Lung (tissue), 12 donors: ENCODE measurements around the gene KIAA0040. TPM values are rescaled to one million over a fixed set of nuclear protein-coding genes. Genes with fewer than 3 reads are reported as not detected.

Experiments
- ATAC-seq: fragments of 200-7000 bp; cut with Tn5 transposase; one replicate; pipeline ENCODE4 v1.9.1; 2020; ENCODE audit warnings: moderate number of reproducible peaks; ENCODE audit not compliant: insufficient read depth, low FRiP score
- DNase-seq, 3 donors: peaks; one replicate each; pipeline ENCODE4 v3.0.0-alpha.2; 2013 to 2017
- H3K27ac ChIP-seq, 2 donors: one replicate each; pipeline ENCODE4 v1.5.1; 2013; ENCODE audit warnings: mild to moderate bottlenecking in 2 of 2, moderate library complexity in 2 of 2, control low read depth in 1 of 2, inconsistent platforms in 1 of 2, low read depth in 1 of 2, low read length in 1 of 2
- H3K27me3 ChIP-seq, 3 donors: one replicate each; pipeline ENCODE4 v1.5.1; 2013; ENCODE audit warnings: low read length in 2 of 3; ENCODE audit not compliant: control insufficient read depth in 3 of 3, insufficient read depth in 3 of 3
- H3K36me3 ChIP-seq, 4 donors: one replicate each; pipeline ENCODE4 v1.5.1; 2013; ENCODE audit warnings: low read length in 4 of 4, mild to moderate bottlenecking in 1 of 4, moderate library complexity in 1 of 4; ENCODE audit not compliant: control insufficient read depth in 4 of 4, insufficient read depth in 4 of 4
- H3K4me1 ChIP-seq, 5 donors: one replicate each; pipeline ENCODE4 v1.5.1; 2013; ENCODE audit warnings: low read length in 5 of 5, mild to moderate bottlenecking in 2 of 5, moderate library complexity in 1 of 5; ENCODE audit not compliant: control insufficient read depth in 5 of 5, insufficient read depth in 5 of 5
- H3K4me3 ChIP-seq: one replicate; pipeline ENCODE4 v1.5.1; 2013; ENCODE audit warnings: mild to moderate bottlenecking, control low read depth, moderate library complexity
- H3K9ac ChIP-seq, 2 donors: one replicate each; pipeline ENCODE4 v1.5.1; 2013; ENCODE audit warnings: low read length in 2 of 2, control low read depth in 1 of 2; ENCODE audit not compliant: insufficient read depth in 1 of 2
- H3K9me3 ChIP-seq, 4 donors: one replicate each; pipeline ENCODE4 v1.5.1; 2013; ENCODE audit warnings: low read length in 3 of 4, mild to moderate bottlenecking in 1 of 4, moderate library complexity in 1 of 4; ENCODE audit not compliant: control insufficient read depth in 4 of 4, insufficient read depth in 3 of 4
- CTCF ChIP-seq: IDR thresholded peaks from 2 replicates; pipeline ENCODE4 v1.5.1; 2012; ENCODE audit warnings: mild to moderate bottlenecking; ENCODE audit errors: control extremely low read depth, extremely low read depth
- WGBS, 2 donors: extraction: QIAGEN DNeasy Blood & Tissue Kit; methylation state at CpG; one replicate each; pipeline ENCODE4 v1.1.7; 2013; 5-methylcytosine and 5-hydroxymethylcytosine counted together
- polyA plus RNA-seq, 2 donors: library from polyadenylated mRNA; stranded (reverse); fragments of 200-250 nt; gene quantifications; one replicate each; pipeline ENCODE4 v1.2.1, GENCODE V29; 2013
- total RNA-seq, 2 donors: library from RNA; depleted of rRNA in 1 of 2; stranded (reverse); fragments of >200 nt in 1 of 2; gene quantifications; one replicate each; pipeline ENCODE4 v1.2.1, GENCODE V29; 2014 to 2021
- donor health status: control.
- donor health status: control.
- donor health status: Bipolar disorder and iron deficiency.
- donor health status: healthy.
- donor health status: DM: yes; HTN: yes; CAD: no.

Gene KIAA0040
- total and polyA plus RNA-seq, 4 donors = 13.4 to 37.9 (median 29.5) TPM

GRCh38 chr1:175145899-175146528 lies 46.6 kb downstream of the KIAA0040 start:
- Histone ChIP-seq H3K4me1 (peaks cover 0 to 6% (median 0%) of the 10 kb centered on the region in 5 donors), H3K9ac (no peak overlapping the region), H3K27me3 (no peaks in the 10 kb centered on the region), H3K9me3 (peaks cover 0 to 2% (median 0%) of the 10 kb centered on the region in 4 donors), H3K27ac (no peak overlapping the region), H3K36me3 (no peaks in the 10 kb centered on the region), H3K4me3 (no peak overlapping the region)
- DNase-seq (no peak), ATAC-seq (no peak)
- WGBS, 2 donors = 67 to 72% methylated on average over 7 of the region's 7 CpGs
- no peak for TF ChIP-seq CTCF

DNA sequence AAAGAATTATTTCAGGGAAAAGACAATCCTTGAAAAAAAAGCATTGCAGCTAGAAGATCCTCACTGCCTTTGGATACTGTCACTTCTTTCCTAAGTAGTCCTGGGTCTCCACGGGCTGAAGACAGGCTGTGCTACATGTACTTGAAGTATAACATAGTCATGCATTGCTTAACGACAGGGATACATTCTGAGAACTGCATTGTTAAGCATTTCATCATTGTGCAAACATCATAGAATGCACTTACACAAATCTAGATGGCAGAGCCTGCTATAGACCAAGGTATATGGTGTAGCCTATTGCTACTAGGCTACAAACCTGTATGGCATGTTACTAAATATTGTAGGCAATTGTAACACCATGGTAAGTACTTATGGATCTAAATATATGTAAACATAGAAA lies 54.0 kb downstream of the KIAA0040 start:
- Histone ChIP-seq H3K9me3 (no peaks in the 10 kb centered on the region), H3K4me1 (peaks cover 0 to 13% (median 0%) of the 10 kb centered on the region in 5 donors), H3K4me3 (no peak overlapping the region), H3K27me3 (no peaks in the 10 kb centered on the region), H3K9ac (no peak overlapping the region), H3K36me3 (no peaks in the 10 kb centered on the region), H3K27ac (no peak overlapping the region)
- DNase-seq (peak in 1 of 3 donors; percentile 23), ATAC-seq (no peak)
- WGBS, 2 donors = 44 to 48% methylated on average over 2 of the region's 2 CpGs
- no peak for TF ChIP-seq CTCF

GRCh38 chr1:175137369-175137768 lies 55.2 kb downstream of the KIAA0040 start:
- ATAC-seq (no peak), DNase-seq (peak in 2 of 3 donors; percentile 68 to 73)
- H3K9ac ChIP-seq = no peak overlapping the region
- no peaks in the 10 kb centered on the region for H3K27me3 ChIP-seq
- H3K4me3 ChIP-seq = no peak overlapping the region
- no peak overlapping the region for H3K27ac ChIP-seq
- no peak for TF ChIP-seq CTCF
- no peaks in the 10 kb centered on the region for H3K9me3 ChIP-seq
- H3K36me3 ChIP-seq = no peaks in the 10 kb centered on the region
- 85 to 87% methylated on average over 1 of the region's 1 CpG for WGBS, 2 donors
- H3K4me1 ChIP-seq = peaks cover 0 to 20% (median 0%) of the 10 kb centered on the region in 5 donors

DNA sequence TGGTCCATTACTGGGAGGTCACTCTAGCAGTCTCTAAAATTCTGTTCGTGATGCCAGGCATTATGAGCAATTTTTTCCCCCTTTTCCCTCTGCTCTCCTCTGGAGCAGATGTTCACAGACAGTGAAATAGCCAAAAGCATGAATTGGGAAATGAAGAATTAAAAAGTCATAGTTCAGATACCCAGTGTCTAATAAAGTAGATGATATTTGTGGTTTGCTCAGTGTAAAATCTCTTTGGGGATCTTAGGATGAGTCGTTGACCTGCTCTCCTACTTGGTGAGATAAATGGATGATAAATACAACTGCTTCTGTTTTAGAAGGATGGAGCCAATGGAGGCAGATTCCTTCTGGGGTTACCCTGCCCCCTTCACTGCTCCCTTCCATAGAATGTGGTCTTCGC lies 56.3 kb downstream of the KIAA0040 start:
- H3K27me3 ChIP-seq = no peaks in the 10 kb centered on the region
- no peak overlapping the region for H3K9ac ChIP-seq
- 84 to 88% methylated on average over 3 of the region's 3 CpGs for WGBS, 2 donors
- H3K4me1 ChIP-seq = peaks cover 0 to 29% (median 0%) of the 10 kb centered on the region in 5 donors
- TF ChIP-seq CTCF = no peak
- DNase-seq = no peak
- ATAC-seq = no peak
- no peak overlapping the region for H3K27ac ChIP-seq
- no peak overlapping the region for H3K4me3 ChIP-seq
- H3K36me3 ChIP-seq = no peaks in the 10 kb centered on the region
- H3K9me3 ChIP-seq = no peaks in the 10 kb centered on the region
